ENCODE data around the gene NT5E.

GRCh38 chr6:85453490-85453889 lies 3.6 kb downstream of the NT5E start:
- no peak for TF ChIP-seq EZH2 (IDR thresholded peaks at IDR 0.05)
- TF ChIP-seq POLR2AphosphoS5 (IDR thresholded peaks at IDR 0.05; ENCODE audit: borderline replicate concordance, low read depth, low read length): no peak
